Measurements from ENCODE around the gene DGCR8. TPM values are rescaled to one million over a fixed set of nuclear protein-coding genes. Genes with fewer than 3 reads are reported as not detected.

Gene DGCR8
- total RNA-seq, 1 donor = 44.2 TPM

GRCh38 chr22:20062043-20062765 lies 17.8 kb upstream of the DGCR8 start:
- Histone ChIP-seq H3K4me1 (ENCODE audit: insufficient read depth, low read length) (no peaks in the 10 kb centered on the region), H3K36me3 (ENCODE audit: insufficient read depth, low read length) (peaks cover 27% of the 10 kb centered on the region), H3K4me2 (ENCODE audit: insufficient read depth, low read length) (no peak overlapping the region), H3K27ac (ENCODE audit: low read depth, low read length) (no peak overlapping the region), H3K9me3 (ENCODE audit: low read depth, low read length) (no peaks in the 10 kb centered on the region), H3K79me2 (ENCODE audit: insufficient read depth, low read length) (no peaks in the 10 kb centered on the region), H2AFZ (ENCODE audit: low read length) (no peak overlapping the region), H3K4me3 (ENCODE audit: insufficient read depth, low read length) (no peak overlapping the region), H4K20me1 (ENCODE audit: insufficient read depth, low read length) (peaks cover 9% of the 10 kb centered on the region), H3K27me3 (ENCODE audit: insufficient read depth, low read length) (no peaks in the 10 kb centered on the region)
- TF ChIP-seq, protein P1, sequence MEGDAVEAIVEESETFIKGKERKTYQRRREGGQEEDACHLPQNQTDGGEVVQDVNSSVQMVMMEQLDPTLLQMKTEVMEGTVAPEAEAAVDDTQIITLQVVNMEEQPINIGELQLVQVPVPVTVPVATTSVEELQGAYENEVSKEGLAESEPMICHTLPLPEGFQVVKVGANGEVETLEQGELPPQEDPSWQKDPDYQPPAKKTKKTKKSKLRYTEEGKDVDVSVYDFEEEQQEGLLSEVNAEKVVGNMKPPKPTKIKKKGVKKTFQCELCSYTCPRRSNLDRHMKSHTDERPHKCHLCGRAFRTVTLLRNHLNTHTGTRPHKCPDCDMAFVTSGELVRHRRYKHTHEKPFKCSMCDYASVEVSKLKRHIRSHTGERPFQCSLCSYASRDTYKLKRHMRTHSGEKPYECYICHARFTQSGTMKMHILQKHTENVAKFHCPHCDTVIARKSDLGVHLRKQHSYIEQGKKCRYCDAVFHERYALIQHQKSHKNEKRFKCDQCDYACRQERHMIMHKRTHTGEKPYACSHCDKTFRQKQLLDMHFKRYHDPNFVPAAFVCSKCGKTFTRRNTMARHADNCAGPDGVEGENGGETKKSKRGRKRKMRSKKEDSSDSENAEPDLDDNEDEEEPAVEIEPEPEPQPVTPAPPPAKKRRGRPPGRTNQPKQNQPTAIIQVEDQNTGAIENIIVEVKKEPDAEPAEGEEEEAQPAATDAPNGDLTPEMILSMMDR (IDR thresholded peaks at IDR 0.05; ENCODE audit: extremely low read depth, low read depth, low read length) = no peak
- DNase-seq (ENCODE audit: insufficient read length, low spot score, missing footprints) = peak; percentile 36

DNA sequence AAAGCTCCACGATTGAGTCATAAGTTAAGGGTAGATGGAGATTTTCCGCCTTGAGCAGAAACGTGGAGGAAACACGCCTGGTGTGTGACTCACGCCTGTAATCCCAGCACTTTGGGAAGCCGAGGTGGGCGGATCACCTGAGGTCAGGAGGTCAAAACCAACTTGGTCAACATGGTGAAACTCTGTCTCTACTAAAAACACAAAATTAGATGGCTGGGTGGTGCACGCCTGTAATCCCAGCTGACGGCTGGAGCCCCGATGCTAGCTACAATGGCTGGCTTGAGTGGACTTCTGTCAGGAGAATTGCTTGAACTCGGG lies 17.3 kb upstream of the DGCR8 start:
- no peaks in the 10 kb centered on the region for H3K9me3 ChIP-seq (ENCODE audit: low read depth, low read length)
- peak; percentile 96 for DNase-seq (ENCODE audit: insufficient read length, low spot score, missing footprints)

DNA sequence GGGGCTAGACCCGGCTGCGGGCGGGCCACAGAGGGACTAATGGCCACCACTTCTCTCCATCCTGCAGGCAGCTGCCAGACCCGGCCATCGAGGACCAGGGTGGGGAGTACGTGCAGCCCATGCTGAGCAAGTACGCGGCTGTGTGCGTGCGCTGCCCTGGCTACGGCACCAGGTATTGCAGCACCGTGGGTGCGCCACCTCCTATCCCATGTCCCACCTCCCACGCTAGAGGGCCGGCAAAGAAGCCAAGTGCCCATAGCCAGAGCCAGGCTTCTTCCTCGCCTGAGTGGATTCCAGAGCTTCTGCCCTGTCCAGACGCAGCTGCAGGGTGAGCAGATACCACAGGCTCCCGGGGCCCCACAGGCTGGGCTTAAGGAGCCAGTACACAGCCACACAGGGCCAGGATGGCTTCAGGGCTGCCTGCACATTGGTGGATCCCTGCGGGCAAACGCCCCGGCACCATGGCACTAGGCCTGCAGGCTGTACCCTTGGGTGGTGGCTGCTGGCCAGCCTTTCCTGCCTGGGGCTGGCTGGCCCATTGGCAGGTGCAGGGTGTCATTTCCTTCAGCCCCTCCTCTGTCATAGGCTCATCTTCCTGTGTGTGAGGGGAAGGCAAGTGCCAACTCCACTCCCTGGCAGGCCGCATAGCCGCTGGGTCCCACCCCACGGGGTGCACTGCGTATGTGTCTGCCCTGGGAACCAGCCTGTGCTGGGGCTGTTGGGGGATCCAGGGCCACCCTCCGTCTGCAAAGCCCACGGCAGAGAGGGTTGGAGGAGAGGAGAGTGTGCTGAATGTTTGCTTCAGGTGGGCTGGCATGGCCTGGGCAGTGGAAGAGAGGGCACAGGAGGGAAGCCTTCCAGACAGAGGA lies 16.5 kb upstream of the DGCR8 start:
- H3K9me3 ChIP-seq (ENCODE audit: low read depth, low read length) = no peaks in the 10 kb centered on the region
- TF ChIP-seq, protein P1 (IDR thresholded peaks at IDR 0.05; ENCODE audit: extremely low read depth, low read depth, low read length) = no peak

More for the DNA sequence above, 17.3 kb upstream of the DGCR8 start:
- Histone ChIP-seq H3K36me3 (ENCODE audit: insufficient read depth, low read length) (peaks cover 27% of the 10 kb centered on the region), H3K4me1 (ENCODE audit: insufficient read depth, low read length) (no peaks in the 10 kb centered on the region), H3K79me2 (ENCODE audit: insufficient read depth, low read length) (no peaks in the 10 kb centered on the region), H3K27ac (ENCODE audit: low read depth, low read length) (no peak overlapping the region), H3K27me3 (ENCODE audit: insufficient read depth, low read length) (no peaks in the 10 kb centered on the region), H4K20me1 (ENCODE audit: insufficient read depth, low read length) (peaks cover 9% of the 10 kb centered on the region), H3K4me3 (ENCODE audit: insufficient read depth, low read length) (no peak overlapping the region), H3K4me2 (ENCODE audit: insufficient read depth, low read length) (no peak overlapping the region), H2AFZ (ENCODE audit: low read length) (no peak overlapping the region)
- TF ChIP-seq, protein P1 (IDR thresholded peaks at IDR 0.05; ENCODE audit: extremely low read depth, low read depth, low read length) = no peak

GRCh38 chr22:20064140-20064480 lies 15.9 kb upstream of the DGCR8 start:
- Histone ChIP-seq H3K27me3 (ENCODE audit: insufficient read depth, low read length) (no peaks in the 10 kb centered on the region), H3K9me3 (ENCODE audit: low read depth, low read length) (no peaks in the 10 kb centered on the region), H2AFZ (ENCODE audit: low read length) (no peak overlapping the region), H3K4me2 (ENCODE audit: insufficient read depth, low read length) (no peak overlapping the region), H3K4me3 (ENCODE audit: insufficient read depth, low read length) (no peak overlapping the region), H3K27ac (ENCODE audit: low read depth, low read length) (no peak overlapping the region), H3K4me1 (ENCODE audit: insufficient read depth, low read length) (no peaks in the 10 kb centered on the region), H3K79me2 (ENCODE audit: insufficient read depth, low read length) (no peaks in the 10 kb centered on the region), H3K36me3 (ENCODE audit: insufficient read depth, low read length) (peaks cover 20% of the 10 kb centered on the region), H4K20me1 (ENCODE audit: insufficient read depth, low read length) (peaks cover 9% of the 10 kb centered on the region)
- DNase-seq (ENCODE audit: insufficient read length, low spot score, missing footprints) = peak; percentile 29
- TF ChIP-seq, protein P1 (IDR thresholded peaks at IDR 0.05; ENCODE audit: extremely low read depth, low read depth, low read length) = no peak

More for the DNA sequence above, 16.5 kb upstream of the DGCR8 start:
- Histone ChIP-seq H3K4me3 (ENCODE audit: insufficient read depth, low read length) (no peak overlapping the region), H3K36me3 (ENCODE audit: insufficient read depth, low read length) (peaks cover 26% of the 10 kb centered on the region), H2AFZ (ENCODE audit: low read length) (no peak overlapping the region), H3K4me2 (ENCODE audit: insufficient read depth, low read length) (no peak overlapping the region), H4K20me1 (ENCODE audit: insufficient read depth, low read length) (peaks cover 9% of the 10 kb centered on the region), H3K79me2 (ENCODE audit: insufficient read depth, low read length) (no peaks in the 10 kb centered on the region), H3K27me3 (ENCODE audit: insufficient read depth, low read length) (no peaks in the 10 kb centered on the region), H3K4me1 (ENCODE audit: insufficient read depth, low read length) (no peaks in the 10 kb centered on the region), H3K27ac (ENCODE audit: low read depth, low read length) (no peak overlapping the region)
- DNase-seq (ENCODE audit: insufficient read length, low spot score, missing footprints) = peak; percentile 58

Data from osteoblast (primary cell).